Neural progenitor cell (in vitro differentiated cells): ENCODE results near the gene ACCS.

ENCODE experiments used
- CTCF ChIP-seq: fragments of 200-600 bp; sonication (generic); IDR thresholded peaks from 2 replicates; pipeline ENCODE4 v1.5.1; 2017; ENCODE audit warnings: antibody characterized with exemption, mild to moderate bottlenecking
- EZH2 ChIP-seq: fragments of 200-600 bp; sonication (generic); IDR thresholded peaks from 2 replicates; pipeline ENCODE4 v1.6.1; 2017; ENCODE audit warnings: antibody characterized with exemption, mild to moderate bottlenecking, moderate library complexity
- EZH2phosphoT487 ChIP-seq: fragments of 200-600 bp; sonication (generic); IDR thresholded peaks from 2 replicates; pipeline ENCODE4 v1.6.1; 2017; ENCODE audit warnings: antibody characterized with exemption

GRCh38 chr11:44037658-44037998, 28.4 kb upstream of the ACCS start:
- TF ChIP-seq CTCF (peak; percentile 0), EZH2phosphoT487 (no peak), EZH2 (peak; percentile 20)
